NCI-H748 (cell line): ENCODE data around the gene LGALS1.
"Not testable (repeated sequence)": the region's sequence is repeated elsewhere in the genome, so short reads cannot be mapped to it uniquely, and the experiment has no call there.

Experiments
- DNase-seq: peaks from one replicate; lab custom pipeline; 2025; ENCODE audit not compliant: unreplicated experiment; lab: John Stamatoyannopoulos, UW

Gene LGALS1

DNA sequence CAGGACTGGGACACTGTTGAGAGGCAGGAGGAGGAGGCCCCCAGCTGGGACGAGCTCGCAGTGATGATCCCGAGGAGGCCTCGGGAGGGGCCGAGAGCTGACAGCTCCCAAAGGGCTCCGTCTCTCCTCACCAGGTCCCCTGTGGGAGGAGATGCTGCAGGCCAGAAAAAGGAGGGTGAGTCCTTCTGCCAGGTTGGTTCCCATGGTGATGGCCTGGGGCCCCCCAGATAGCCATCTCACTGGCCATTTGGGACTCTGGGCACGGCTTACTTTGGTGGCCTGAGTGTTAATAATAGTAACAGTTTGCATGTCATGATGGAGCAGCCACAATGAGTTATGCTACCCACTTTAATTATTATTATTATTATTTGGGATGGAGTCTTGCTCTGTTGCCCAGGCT, 40.3 kb downstream of the LGALS1 start:
- no peak for DNase-seq

DNA sequence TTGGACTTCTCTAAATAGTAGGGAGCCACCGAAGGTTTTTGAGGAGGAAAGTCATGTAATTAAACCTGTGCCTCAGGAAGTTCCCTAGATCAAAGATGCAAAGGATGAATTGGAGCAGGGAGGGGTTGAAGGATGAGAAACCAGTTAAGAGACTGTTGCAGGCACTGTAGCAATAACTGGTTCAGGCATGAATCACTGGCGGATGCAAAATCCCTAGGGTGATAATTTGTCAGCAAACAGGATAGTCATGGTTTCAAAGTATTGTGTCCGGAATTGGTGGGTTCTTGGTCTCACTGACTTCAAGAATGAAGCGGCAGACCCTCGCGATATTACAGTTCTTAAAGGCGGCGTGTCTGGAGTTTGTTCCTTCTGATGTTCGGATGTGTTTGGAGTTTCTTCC, 41.3 kb downstream of the LGALS1 start:
- no peak for DNase-seq

DNA sequence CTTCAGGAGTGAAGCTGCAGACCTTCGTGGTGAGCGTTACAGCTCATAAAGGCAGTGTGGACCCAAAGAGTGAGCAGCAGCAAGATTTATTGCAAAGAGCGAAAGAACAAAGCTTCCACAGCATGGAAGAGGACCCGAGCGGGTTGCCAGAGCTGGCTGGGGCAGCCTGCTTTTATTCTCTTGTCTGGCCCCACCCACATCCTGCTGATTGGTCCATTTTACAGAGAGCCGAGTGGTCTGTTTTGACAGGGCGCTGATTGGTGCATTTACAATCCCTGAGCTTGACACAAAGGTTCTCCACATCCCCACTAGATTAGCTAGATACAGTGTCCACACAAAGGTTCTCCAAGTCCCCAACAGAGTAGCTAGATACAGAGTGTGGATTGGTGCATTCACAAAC, 41.8 kb downstream of the LGALS1 start:
- DNase-seq, result not testable (repeated sequence)

DNA sequence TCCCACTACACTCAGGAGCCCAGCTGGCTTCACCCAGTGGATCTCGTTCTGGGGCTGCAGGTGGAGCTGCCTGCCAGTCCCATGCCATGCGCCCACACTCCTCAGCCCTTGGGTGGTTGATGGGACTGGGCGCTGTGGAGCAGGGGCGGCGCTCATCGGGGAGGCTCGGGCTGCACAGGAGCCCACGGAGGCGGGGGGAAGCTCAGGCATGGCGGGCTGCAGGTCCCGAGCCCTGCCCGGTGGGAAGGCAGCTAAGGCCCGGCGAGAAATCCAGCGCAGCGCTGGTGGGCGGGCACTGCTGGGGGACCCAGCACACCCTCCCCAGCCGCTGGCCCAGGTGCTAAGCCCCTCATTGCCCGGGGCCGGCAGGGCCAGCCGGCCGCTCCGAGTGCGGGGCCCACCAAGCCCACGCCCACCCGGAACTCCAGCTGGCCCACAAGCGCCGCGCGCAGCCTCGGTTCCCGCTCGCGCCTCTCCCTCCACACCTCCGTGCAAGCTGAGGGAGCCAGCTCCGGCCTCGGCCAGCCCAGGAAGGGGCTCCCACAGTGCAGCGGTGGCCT, 42.4 kb downstream of the LGALS1 start:
- DNase-seq, result not testable (repeated sequence)

DNA sequence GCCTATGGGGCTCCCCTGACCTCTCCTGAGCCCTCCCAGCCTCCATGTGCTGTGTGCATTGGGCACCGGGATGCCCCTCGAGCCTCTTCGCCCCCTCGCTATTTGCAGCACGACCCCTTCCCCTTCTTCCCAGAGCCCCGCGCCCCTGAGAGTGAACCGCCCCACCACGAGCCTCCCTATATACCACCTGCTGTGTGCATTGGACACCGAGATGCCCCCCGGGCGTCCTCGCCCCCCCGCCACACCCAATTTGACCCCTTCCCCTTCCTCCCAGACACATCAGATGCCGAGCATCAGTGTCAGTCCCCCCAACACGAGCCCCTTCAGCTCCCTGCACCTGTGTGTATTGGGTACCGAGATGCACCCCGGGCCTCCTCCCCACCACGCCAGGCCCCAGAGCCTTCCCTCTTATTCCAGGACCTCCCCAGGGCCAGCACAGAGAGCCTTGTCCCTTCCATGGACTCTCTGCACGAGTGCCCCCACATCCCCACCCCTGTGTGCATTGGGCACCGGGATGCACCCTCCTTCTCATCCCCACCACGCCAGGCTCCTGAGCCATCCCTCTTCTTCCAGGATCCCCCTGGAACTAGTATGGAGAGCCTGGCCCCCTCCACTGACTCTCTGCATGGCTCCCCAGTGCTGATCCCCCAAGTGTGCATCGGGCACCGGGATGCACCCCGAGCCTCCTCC, 50.3 kb downstream of the LGALS1 start:
- DNase-seq, result no peak

DNA sequence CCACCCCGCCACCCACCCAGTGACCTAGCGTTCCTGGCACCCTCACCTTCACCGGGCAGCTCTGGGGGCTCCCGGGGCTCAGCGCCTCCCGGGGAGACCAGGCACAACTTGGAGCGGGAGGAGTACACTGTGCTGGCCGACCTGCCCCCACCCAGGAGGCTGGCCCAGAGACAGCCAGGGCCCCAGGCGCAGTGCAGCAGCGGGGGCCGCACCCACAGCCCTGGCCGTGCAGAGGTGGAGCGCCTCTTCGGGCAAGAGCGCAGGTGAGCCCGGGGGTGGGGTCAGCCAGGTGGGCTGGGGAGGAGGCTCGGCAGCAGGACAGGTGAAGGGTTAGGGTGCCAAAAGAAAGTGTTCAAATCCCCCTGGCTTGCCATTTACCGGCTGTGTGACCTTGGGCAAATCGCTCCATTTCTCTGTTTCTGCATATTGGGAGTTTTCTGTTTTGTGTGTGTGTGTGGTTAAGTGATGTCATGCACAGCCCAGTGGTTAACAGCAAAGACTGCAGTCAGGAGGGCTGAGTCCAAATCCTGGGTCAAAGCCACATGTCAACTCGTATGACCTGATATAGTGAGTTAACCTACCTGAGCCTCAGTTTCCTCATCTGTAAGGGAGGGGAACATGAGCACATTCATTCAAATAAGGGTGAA, 50.9 kb downstream of the LGALS1 start:
- DNase-seq, result no peak

DNA sequence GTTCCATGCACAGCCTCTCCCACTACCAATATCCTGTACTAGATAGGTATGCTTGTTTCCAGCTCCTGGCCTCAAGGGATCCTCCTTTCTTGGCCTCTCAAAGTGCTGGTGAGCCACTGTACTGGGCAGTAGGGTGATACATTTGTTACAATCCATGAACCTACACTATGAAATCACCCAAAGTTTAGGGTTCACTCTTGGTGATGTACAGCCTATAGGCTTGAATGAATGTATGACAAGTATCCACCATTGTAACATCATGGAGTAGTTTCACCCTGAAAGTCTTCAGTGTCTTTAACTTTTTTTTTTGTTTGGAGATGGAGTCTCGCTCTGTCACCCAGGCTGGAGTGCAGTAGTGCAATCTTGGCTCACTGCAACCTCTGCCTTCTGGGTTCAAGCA, 53.2 kb downstream of the LGALS1 start:
- no peak for DNase-seq
